ENCODE measurements around the gene MAPK11. TPM values are rescaled to one million over a fixed set of nuclear protein-coding genes. Genes with fewer than 3 reads are reported as not detected.

The MAPK11 gene
- total and polyA plus RNA-seq, 2 donors (not counting 1 experiment from before 2014, with no cell fraction given): 8.1 to 9.9 TPM

GRCh38 chr22:50313021-50313420 lies 42.8 kb upstream of the MAPK11 start:
- no peak overlapping the region for H2AFZ ChIP-seq (ENCODE audit: insufficient read depth, low read depth, low read length, poor library complexity, severe bottlenecking)
- H3K9me3 ChIP-seq (ENCODE audit: control extremely low read depth in 1 of 3, control insufficient read depth in 2 of 3, insufficient read depth in 1 of 3, low read length in 2 of 3): peaks cover 0 to 2% (median 0%) of the 10 kb centered on the region in 3 donors
- no peak for DNase-seq
- Mint-ChIP-seq H3K4me3 (no peak overlapping the region), H3K27ac (no peak overlapping the region), H3K4me1 (peaks cover 34% of the 10 kb centered on the region), H3K9me3 (ENCODE audit: insufficient read depth) (no peaks in the 10 kb centered on the region), H3K27me3 (no peaks in the 10 kb centered on the region)
- peaks cover 0 to 2% (median 0%) of the 10 kb centered on the region in 4 experiments for H3K27me3 ChIP-seq (replicated peaks in 1 of 4; ENCODE audit: control extremely low read depth in 1 of 4, control insufficient read depth in 3 of 4, insufficient read depth in 4 of 4, low read length in 3 of 4)
- peaks cover 35 to 60% of the 10 kb centered on the region in 2 donors for H3K4me1 ChIP-seq (ENCODE audit: control insufficient read depth in 2 of 2, insufficient read depth in 2 of 2, low read length in 2 of 2)
- H3K27ac ChIP-seq (ENCODE audit: low read length in 2 of 2): no peak overlapping the region
- 100% methylated on average over 2 of the region's 7 CpGs for WGBS (ENCODE audit: insufficient coverage)
- TF ChIP-seq CTCF (IDR thresholded peaks at IDR 0.05): no peak
- TF ChIP-seq EZH2 (IDR thresholded peaks at IDR 0.05; ENCODE audit: borderline replicate concordance, insufficient read depth, low read depth, low read length, poor library complexity, severe bottlenecking): no peak
- no peaks in the 10 kb centered on the region for H4K20me1 ChIP-seq (ENCODE audit: control insufficient read depth, insufficient read depth, low read length, poor library complexity, severe bottlenecking)
- ChIA-PET POLR2A (interaction anchor here (0.9 to 7.0 kb wide), 2 partner anchors 10 to 20 kb away, joined by 3 to 61 read pairs; no protein-coding TSS in a partner anchor), CTCF (no interaction called here)
- no peak overlapping the region for H3K9ac ChIP-seq (ENCODE audit: low read length)
- ATAC-seq (ENCODE audit: low read depth): no peak
- H3K4me3 ChIP-seq (ENCODE audit: control extremely low read depth in 1 of 5, extremely low read depth in 1 of 5, insufficient read depth in 1 of 5, low read depth in 2 of 5, low read length in 4 of 5): no peak overlapping the region
- no peaks in the 10 kb centered on the region for H3K79me2 ChIP-seq (ENCODE audit: control insufficient read depth, insufficient read depth, low read length)
- no peaks in the 10 kb centered on the region for H3K36me3 ChIP-seq (replicated peaks in 1 of 2; ENCODE audit: control extremely low read depth in 1 of 2, control insufficient read depth in 1 of 2, extremely low read depth in 1 of 2, insufficient read depth in 2 of 2, low read length in 1 of 2)
- intact Hi-C loops (cut with micrococcal nuclease): no loop called here
- no peak overlapping the region for H3K4me2 ChIP-seq (replicated peaks; ENCODE audit: low read depth, low read length, poor library complexity, severe bottlenecking)

- intact Hi-C loops (cut with micrococcal nuclease): no loop called here
- POLR2A ChIA-PET: interaction anchor here (0.9 to 1.1 kb wide), 2 partner anchors 9 to 12 kb away, joined by 3 read pairs; no protein-coding TSS in a partner anchor
- TF ChIP-seq CTCF (IDR thresholded peaks at IDR 0.05) (no peak), EZH2 (IDR thresholded peaks at IDR 0.05; ENCODE audit: borderline replicate concordance, insufficient read depth, low read depth, low read length, poor library complexity, severe bottlenecking) (no peak)
Observed at GRCh38 chr22:50312371-50312770, 42.2 kb upstream of the MAPK11 start.

More at GRCh38 chr22:50312371-50312770, 42.2 kb upstream of the MAPK11 start:
- H3K4me2 ChIP-seq (replicated peaks; ENCODE audit: low read depth, low read length, poor library complexity, severe bottlenecking): no peak overlapping the region
- CTCF ChIA-PET: interaction anchor here (0.9 kb wide), 1 partner anchor 60 kb away, joined by 3 read pairs; no protein-coding TSS in a partner anchor
- H3K9me3 ChIP-seq (ENCODE audit: control extremely low read depth in 1 of 3, control insufficient read depth in 2 of 3, insufficient read depth in 1 of 3, low read length in 2 of 3): peaks cover 0 to 2% (median 0%) of the 10 kb centered on the region in 3 donors
- H3K4me3 ChIP-seq (ENCODE audit: control extremely low read depth in 1 of 5, extremely low read depth in 1 of 5, insufficient read depth in 1 of 5, low read depth in 2 of 5, low read length in 4 of 5): no peak overlapping the region
- H3K4me3 Mint-ChIP-seq: no peak overlapping the region
- no peaks in the 10 kb centered on the region for H3K79me2 ChIP-seq (ENCODE audit: control insufficient read depth, insufficient read depth, low read length)
- H2AFZ ChIP-seq (ENCODE audit: insufficient read depth, low read depth, low read length, poor library complexity, severe bottlenecking): no peak overlapping the region
- ATAC-seq (ENCODE audit: low read depth): no peak
- H3K4me1 Mint-ChIP-seq: peaks cover 30% of the 10 kb centered on the region
- no peak overlapping the region for H3K27ac Mint-ChIP-seq
- H3K4me1 ChIP-seq (ENCODE audit: control insufficient read depth in 2 of 2, insufficient read depth in 2 of 2, low read length in 2 of 2): peaks cover 38 to 60% of the 10 kb centered on the region in 2 donors
- H3K36me3 ChIP-seq (replicated peaks in 1 of 2; ENCODE audit: control extremely low read depth in 1 of 2, control insufficient read depth in 1 of 2, extremely low read depth in 1 of 2, insufficient read depth in 2 of 2, low read length in 1 of 2): no peaks in the 10 kb centered on the region
- no peak overlapping the region for H3K9ac ChIP-seq (ENCODE audit: low read length)
- WGBS (ENCODE audit: insufficient coverage): 96% methylated on average over 4 of the region's 12 CpGs
- H4K20me1 ChIP-seq (ENCODE audit: control insufficient read depth, insufficient read depth, low read length, poor library complexity, severe bottlenecking): no peaks in the 10 kb centered on the region
- no peak overlapping the region for H3K27ac ChIP-seq (ENCODE audit: low read length in 2 of 2)
- no peak for DNase-seq
- no peaks in the 10 kb centered on the region for H3K9me3 Mint-ChIP-seq (ENCODE audit: insufficient read depth)
- peaks cover 0 to 5% (median 0%) of the 10 kb centered on the region in 4 experiments for H3K27me3 ChIP-seq (replicated peaks in 1 of 4; ENCODE audit: control extremely low read depth in 1 of 4, control insufficient read depth in 3 of 4, insufficient read depth in 4 of 4, low read length in 3 of 4)
- H3K27me3 Mint-ChIP-seq: no peaks in the 10 kb centered on the region

Measured in B cell (primary cell).